ENCODE measurements around the gene C19orf38.

DNA sequence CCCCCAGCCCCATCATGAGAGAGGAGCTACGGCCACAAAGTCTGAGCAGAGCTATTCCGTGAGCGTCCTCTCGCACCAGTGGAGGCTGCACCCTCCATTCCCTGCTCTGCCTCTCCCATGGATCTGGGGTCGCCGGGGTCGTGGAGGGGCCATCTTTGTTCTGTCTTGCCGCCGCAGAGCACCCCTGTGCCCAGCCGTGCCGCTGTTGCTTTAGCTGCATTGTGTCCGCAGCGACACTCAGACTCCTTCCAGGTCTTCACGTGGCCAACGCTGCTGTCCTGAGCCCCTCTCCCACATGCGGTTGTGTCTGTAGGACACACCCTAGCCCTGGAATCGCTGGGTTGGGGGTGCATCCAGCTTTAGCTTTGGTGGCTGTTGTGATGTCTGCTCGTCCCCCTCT is 64.4 kb downstream of the C19orf38 start:
- TF ChIP-seq, protein P1, sequence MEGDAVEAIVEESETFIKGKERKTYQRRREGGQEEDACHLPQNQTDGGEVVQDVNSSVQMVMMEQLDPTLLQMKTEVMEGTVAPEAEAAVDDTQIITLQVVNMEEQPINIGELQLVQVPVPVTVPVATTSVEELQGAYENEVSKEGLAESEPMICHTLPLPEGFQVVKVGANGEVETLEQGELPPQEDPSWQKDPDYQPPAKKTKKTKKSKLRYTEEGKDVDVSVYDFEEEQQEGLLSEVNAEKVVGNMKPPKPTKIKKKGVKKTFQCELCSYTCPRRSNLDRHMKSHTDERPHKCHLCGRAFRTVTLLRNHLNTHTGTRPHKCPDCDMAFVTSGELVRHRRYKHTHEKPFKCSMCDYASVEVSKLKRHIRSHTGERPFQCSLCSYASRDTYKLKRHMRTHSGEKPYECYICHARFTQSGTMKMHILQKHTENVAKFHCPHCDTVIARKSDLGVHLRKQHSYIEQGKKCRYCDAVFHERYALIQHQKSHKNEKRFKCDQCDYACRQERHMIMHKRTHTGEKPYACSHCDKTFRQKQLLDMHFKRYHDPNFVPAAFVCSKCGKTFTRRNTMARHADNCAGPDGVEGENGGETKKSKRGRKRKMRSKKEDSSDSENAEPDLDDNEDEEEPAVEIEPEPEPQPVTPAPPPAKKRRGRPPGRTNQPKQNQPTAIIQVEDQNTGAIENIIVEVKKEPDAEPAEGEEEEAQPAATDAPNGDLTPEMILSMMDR (conservative IDR thresholded peaks at IDR 0.05; ENCODE audit: low read length): no peak
- no peak for TF ChIP-seq EZH2phosphoT487 (IDR thresholded peaks at IDR 0.05; ENCODE audit: borderline replicate concordance)

All from Loucy (cell line).